Measurements from ENCODE around the gene GMDS.

GMDS gene

DNA sequence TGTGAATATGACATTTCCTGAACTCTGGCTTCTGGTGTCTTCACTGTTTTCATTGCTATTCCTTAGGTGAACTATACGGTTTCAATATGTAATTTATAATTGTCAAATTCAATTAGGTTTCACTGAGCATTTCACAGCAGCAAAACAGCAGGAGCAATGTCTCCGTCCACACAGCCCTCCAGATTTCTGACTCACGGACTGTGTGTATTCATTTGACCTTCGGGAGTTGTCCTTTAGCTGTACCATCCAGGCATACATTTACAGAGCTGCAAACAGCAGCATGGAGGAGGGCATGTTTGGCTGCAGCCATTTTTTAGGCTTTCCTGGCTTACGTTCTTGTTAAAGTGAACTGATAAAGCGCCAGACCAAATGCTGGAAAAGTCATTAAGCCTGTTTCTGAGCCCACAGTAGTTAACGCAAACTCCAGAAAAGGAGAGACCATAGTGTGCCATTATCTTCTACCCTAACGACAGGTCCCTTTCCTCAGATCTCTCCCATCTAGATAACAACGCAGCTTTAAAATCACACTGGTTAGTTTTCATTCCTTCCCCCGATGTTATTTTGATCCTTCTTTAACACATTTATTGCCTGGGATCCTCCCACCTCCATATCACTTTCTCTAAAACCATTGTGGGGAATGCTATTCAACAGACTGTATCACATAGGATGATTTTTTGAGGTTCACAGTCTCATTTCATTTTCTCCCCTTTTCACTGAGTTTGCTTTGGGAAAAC is 617.4 kb downstream of the GMDS start:
- no peaks in the 10 kb centered on the region for H3K79me2 ChIP-seq
- H3K27me3 ChIP-seq (ENCODE audit: control insufficient read depth, insufficient read depth, low read length), result peaks cover 10% of the 10 kb centered on the region
- H3K4me2 ChIP-seq (ENCODE audit: low read length), result no peak overlapping the region
- no peaks in the 10 kb centered on the region for H3K4me1 ChIP-seq
- no peaks in the 10 kb centered on the region for H3K9me3 ChIP-seq (ENCODE audit: control insufficient read depth, low read length)
- H3K36me3 ChIP-seq (ENCODE audit: control insufficient read depth, insufficient read depth, low read length), result no peaks in the 10 kb centered on the region
- TF ChIP-seq, protein P1, sequence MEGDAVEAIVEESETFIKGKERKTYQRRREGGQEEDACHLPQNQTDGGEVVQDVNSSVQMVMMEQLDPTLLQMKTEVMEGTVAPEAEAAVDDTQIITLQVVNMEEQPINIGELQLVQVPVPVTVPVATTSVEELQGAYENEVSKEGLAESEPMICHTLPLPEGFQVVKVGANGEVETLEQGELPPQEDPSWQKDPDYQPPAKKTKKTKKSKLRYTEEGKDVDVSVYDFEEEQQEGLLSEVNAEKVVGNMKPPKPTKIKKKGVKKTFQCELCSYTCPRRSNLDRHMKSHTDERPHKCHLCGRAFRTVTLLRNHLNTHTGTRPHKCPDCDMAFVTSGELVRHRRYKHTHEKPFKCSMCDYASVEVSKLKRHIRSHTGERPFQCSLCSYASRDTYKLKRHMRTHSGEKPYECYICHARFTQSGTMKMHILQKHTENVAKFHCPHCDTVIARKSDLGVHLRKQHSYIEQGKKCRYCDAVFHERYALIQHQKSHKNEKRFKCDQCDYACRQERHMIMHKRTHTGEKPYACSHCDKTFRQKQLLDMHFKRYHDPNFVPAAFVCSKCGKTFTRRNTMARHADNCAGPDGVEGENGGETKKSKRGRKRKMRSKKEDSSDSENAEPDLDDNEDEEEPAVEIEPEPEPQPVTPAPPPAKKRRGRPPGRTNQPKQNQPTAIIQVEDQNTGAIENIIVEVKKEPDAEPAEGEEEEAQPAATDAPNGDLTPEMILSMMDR (IDR thresholded peaks at IDR 0.05), result no peak
- no peak overlapping the region for H3K9ac ChIP-seq
- H3K27ac ChIP-seq, result no peak overlapping the region
- no peak overlapping the region for H2AFZ ChIP-seq
- no peak overlapping the region for H3K4me3 ChIP-seq (ENCODE audit: low read depth, low read length)

DNA sequence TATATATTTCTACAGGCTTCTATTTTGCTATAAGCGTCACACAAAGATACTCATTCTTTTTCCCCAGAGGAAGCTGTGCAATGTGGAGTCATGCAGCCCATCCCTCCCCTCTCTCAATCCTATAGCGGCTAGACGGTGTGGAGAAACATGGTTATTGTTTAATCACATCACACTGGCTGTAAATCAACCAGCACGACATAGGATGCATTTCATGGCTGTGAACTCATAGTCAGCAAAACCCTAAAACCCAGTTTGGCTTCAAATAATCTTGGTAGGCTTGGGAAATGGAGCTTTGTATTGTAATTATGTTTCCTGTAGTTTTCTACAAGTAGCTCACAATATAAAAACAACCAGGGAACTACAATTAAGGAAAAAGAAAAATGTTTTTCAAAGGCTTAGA is 618.9 kb downstream of the GMDS start:
- no peak overlapping the region for H3K4me3 ChIP-seq (ENCODE audit: low read depth, low read length)
- peaks cover 10% of the 10 kb centered on the region for H3K27me3 ChIP-seq (ENCODE audit: control insufficient read depth, insufficient read depth, low read length)
- TF ChIP-seq, protein P1 (IDR thresholded peaks at IDR 0.05), result no peak
- H3K27ac ChIP-seq, result no peak overlapping the region
- H2AFZ ChIP-seq, result no peak overlapping the region
- no peaks in the 10 kb centered on the region for H3K9me3 ChIP-seq (ENCODE audit: control insufficient read depth, low read length)
- H3K36me3 ChIP-seq (ENCODE audit: control insufficient read depth, insufficient read depth, low read length), result no peaks in the 10 kb centered on the region
- H3K4me1 ChIP-seq, result no peaks in the 10 kb centered on the region
- H3K4me2 ChIP-seq (ENCODE audit: low read length), result no peak overlapping the region
- H3K9ac ChIP-seq, result no peak overlapping the region
- no peaks in the 10 kb centered on the region for H3K79me2 ChIP-seq

DNA sequence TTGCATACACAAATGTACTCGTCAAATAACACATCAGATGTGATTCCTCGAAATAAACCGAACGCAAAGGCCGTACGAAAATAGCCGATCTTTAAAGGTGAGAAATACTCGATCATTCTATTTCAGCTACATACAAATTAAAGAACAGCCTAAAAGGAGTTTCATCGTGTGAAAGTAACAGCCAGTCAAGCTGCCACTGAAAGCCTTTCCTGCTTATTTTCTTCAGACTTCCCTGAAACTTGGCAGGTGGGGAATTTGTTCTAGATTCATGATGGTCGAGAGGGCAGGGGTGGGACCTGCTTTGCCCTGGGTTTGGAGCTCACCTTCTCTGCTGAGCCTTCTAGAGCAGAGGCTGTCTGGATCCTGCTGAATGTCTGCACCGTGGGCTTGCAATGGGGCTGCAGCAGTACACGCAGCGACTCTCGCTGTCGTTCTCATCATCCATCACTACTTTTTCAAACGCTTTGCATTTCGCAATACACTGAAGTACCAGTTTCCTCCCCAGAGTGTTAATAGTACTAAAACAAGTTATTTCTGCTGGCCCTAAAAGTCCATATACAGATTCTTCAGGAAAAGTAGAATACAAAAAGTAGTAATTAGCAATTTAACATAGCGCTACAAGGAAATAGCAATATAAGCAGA is 619.5 kb downstream of the GMDS start:
- Histone ChIP-seq H3K27ac (no peak overlapping the region), H3K27me3 (ENCODE audit: control insufficient read depth, insufficient read depth, low read length) (peaks cover 10% of the 10 kb centered on the region), H3K9ac (no peak overlapping the region), H2AFZ (no peak overlapping the region), H3K4me3 (ENCODE audit: low read depth, low read length) (no peak overlapping the region), H3K79me2 (no peaks in the 10 kb centered on the region), H3K4me1 (no peaks in the 10 kb centered on the region), H3K36me3 (ENCODE audit: control insufficient read depth, insufficient read depth, low read length) (no peaks in the 10 kb centered on the region), H3K4me2 (ENCODE audit: low read length) (no peak overlapping the region), H3K9me3 (ENCODE audit: control insufficient read depth, low read length) (no peaks in the 10 kb centered on the region)
- TF ChIP-seq, protein P1 (IDR thresholded peaks at IDR 0.05), result no peak

DNA sequence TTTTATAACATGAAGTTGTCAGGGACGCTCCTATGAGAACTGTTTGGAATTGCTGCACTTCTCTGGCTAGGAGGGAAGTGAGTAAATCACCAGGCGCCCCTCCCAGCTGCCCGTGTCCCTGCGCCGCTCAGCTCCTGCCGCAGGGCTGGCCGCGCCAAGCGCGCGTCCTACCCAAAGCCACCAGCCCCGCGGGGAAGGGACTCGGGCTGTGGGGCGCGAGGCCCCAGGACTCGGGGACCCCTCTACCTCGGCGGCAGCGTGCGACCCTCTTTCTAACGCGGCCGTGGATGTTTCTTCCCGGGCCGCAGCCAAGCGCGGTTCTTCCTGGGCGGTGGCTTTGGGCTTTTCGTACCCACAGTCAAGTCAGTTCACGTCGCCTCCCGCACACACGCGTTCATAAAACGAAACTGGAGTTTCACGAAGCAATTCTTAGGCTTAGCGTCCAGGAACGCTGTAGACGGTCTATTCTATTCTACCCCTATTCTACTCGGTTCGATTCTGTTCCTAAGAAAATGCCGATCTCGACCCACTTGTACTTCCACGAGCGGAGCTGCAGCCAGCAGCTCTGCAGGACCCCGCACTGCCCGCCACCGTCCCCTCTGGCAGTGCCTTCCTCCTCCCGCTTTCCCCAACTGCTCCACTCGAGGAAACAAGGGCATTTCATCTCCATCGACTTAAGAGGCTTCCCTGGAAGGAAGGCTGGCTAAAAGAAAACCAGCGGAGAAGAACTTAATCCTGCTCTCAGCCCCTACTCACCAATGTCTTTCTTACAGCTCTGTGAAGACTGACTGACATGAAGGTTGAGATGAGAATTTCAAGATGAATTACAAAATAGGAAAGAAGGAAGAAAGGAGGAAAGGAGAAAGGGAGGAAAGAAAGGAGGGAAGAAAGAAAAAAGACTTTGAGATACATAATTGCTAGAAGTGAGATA is 620.3 kb downstream of the GMDS start:
- Histone ChIP-seq H3K9me3 (ENCODE audit: control insufficient read depth, low read length) (no peaks in the 10 kb centered on the region), H3K27ac (peak overlapping the region; percentile 36), H2AFZ (peak overlapping the region; percentile 9), H3K27me3 (ENCODE audit: control insufficient read depth, insufficient read depth, low read length) (peaks cover 10% of the 10 kb centered on the region), H3K4me3 (ENCODE audit: low read depth, low read length) (peak overlapping the region; percentile 35), H3K4me2 (ENCODE audit: low read length) (peak overlapping the region; percentile 48), H3K9ac (no peak overlapping the region), H3K36me3 (ENCODE audit: control insufficient read depth, insufficient read depth, low read length) (no peaks in the 10 kb centered on the region), H3K4me1 (no peaks in the 10 kb centered on the region), H3K79me2 (no peaks in the 10 kb centered on the region)
- TF ChIP-seq, protein P1 (IDR thresholded peaks at IDR 0.05), result no peak
